NCI-H524 treated with DMSO at 0.1 percent for 48 hours (cell line): Measurements from ENCODE around the gene ZFP36.
"Not testable (repeated sequence)": the region's sequence is repeated elsewhere in the genome, so short reads cannot be mapped to it uniquely, and the experiment has no call there.

Experiments used
- DNase-seq: peaks from one replicate; lab custom pipeline; 2025; lab: John Stamatoyannopoulos, UW

Gene ZFP36

GRCh38 chr19:39406656-39407409 lies at the start of gene ZFP36:
Gene ZFP36, plus strand, starts transcription at chr19:39406847. Its CDS starts 58 bp downstream, at chr19:39406905.
- DNase-seq = no peak

GRCh38 chr19:39359026-39359425 lies 47.6 kb upstream of the ZFP36 start:
- DNase-seq = no peak

GRCh38 chr19:39360599-39360998 lies 46.0 kb upstream of the ZFP36 start:
- DNase-seq = no peak

- DNase-seq = no peak
These were observed 43.7 kb upstream of the ZFP36 start for GRCh38 chr19:39362682-39363657.

GRCh38 chr19:39363901-39364457 lies 42.7 kb upstream of the ZFP36 start:
- no peak for DNase-seq

GRCh38 chr19:39365531-39365930 lies 41.1 kb upstream of the ZFP36 start:
- DNase-seq = no peak

GRCh38 chr19:39369200-39369599 lies 37.4 kb upstream of the ZFP36 start:
- no peak for DNase-seq

- no peak for DNase-seq
These were observed 35.9 kb upstream of the ZFP36 start for GRCh38 chr19:39370735-39371134.

- no peak for DNase-seq
These were observed 34.4 kb upstream of the ZFP36 start for GRCh38 chr19:39372047-39372802.

GRCh38 chr19:39372941-39373340 lies 33.7 kb upstream of the ZFP36 start:
- no peak for DNase-seq

- DNase-seq = no peak
These were observed 30.7 kb upstream of the ZFP36 start for GRCh38 chr19:39375929-39376328.

GRCh38 chr19:39377373-39378362 lies 29.0 kb upstream of the ZFP36 start:
- DNase-seq = no peak

- not testable (repeated sequence) for DNase-seq
These were observed 27.3 kb upstream of the ZFP36 start for GRCh38 chr19:39379366-39379765.

- no peak for DNase-seq
These were observed 26.7 kb upstream of the ZFP36 start for GRCh38 chr19:39379865-39380396.

GRCh38 chr19:39380521-39381502 lies 25.8 kb upstream of the ZFP36 start:
- no peak for DNase-seq

GRCh38 chr19:39381910-39382611 lies 24.6 kb upstream of the ZFP36 start:
- DNase-seq = no peak

- DNase-seq = no peak
These were observed 23.4 kb upstream of the ZFP36 start for GRCh38 chr19:39382991-39383828.
